Tibial nerve (tissue), 3 donors: ENCODE measurements around the gene PFN1.

Experiments used
- EP300 ChIP-seq, 2 donors: sonication (generic); formaldehyde crosslinking; IDR thresholded peaks; one replicate each; pipeline ENCODE4 v1.6.1; 2017; ENCODE audit warnings: antibody characterized with exemption in 2 of 2, mild to moderate bottlenecking in 1 of 2
- POLR2A ChIP-seq, 2 donors: fragments of 450-650 bp; IDR thresholded peaks; one replicate each; pipeline ENCODE4 v1.6.1; 2017; ENCODE audit warnings: antibody characterized with exemption in 2 of 2, mild to moderate bottlenecking in 2 of 2, moderate library complexity in 2 of 2

DNA sequence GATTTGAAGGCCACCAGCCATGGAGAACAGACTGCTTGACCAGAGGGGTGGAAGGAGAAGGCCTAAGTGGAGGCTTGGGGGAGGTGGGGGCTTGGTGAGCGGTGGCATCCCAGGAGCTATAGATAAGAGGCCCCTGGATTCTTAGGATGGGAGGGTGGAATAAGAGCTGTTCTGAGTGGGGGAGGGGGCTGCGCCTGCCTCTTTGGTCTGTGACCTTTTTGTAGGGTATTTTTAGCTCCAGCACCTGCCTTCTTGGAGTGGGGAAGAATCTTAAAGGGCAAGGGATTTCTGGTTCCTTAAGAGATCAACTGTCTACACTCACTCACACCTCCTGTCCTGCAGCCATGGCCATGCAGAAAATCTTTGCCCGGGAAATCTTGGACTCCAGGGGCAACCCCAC, 3.2 kb upstream of the PFN1 start:
- TF ChIP-seq POLR2A (IDR thresholded peaks at IDR 0.05) (no peak), EP300 (IDR thresholded peaks at IDR 0.05) (no peak)
